ENCODE results near the gene PDE11A. TPM values are rescaled to one million over a fixed set of nuclear protein-coding genes. Genes with fewer than 3 reads are reported as not detected.

Gene PDE11A
- total and polyA plus RNA-seq, 8 donors: 0.28 to 5.0 (median 1.7) TPM

DNA sequence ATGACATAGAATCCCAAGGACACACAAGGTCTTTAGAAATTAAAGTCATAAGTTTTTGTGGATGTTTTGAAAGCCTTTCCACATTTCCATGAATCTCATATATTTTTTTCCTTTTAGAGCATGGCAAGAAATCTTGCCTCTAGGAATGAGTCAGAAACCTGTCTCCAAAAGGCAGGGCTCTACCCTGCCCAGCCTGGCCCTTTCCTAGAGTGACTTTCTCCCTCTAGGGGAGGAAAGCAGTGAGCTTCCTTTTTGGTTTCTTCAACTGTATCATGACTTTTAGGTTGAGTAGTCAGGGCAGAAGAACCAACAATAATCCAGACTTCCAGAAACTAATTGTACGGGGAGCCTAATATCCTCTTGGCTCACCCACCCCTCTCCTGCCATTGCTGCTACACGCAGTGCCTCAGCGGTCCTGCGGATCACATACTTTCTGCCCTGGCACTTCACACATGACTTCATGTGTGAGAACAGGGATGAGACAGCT is 379.8 kb downstream of the PDE11A start:
- DNase-seq: no peak
- intact Hi-C loops (cut with DNase I): no loop called here
- WGBS, 2 donors: 84 to 90% methylated on average over 4 of the region's 4 CpGs
- peak; percentile 64 to 92 (median 86) for ATAC-seq
- H3K4me1 ChIP-seq: peaks cover 0 to 14% (median 11%) of the 10 kb centered on the region in 3 donors
- H3K36me3 ChIP-seq: no peaks in the 10 kb centered on the region
- H3K4me3 ChIP-seq: no peak overlapping the region
- H3K27ac ChIP-seq: peak overlapping the region in 2 of 4 donors; percentile 50 to 55
- TF ChIP-seq, protein P1, sequence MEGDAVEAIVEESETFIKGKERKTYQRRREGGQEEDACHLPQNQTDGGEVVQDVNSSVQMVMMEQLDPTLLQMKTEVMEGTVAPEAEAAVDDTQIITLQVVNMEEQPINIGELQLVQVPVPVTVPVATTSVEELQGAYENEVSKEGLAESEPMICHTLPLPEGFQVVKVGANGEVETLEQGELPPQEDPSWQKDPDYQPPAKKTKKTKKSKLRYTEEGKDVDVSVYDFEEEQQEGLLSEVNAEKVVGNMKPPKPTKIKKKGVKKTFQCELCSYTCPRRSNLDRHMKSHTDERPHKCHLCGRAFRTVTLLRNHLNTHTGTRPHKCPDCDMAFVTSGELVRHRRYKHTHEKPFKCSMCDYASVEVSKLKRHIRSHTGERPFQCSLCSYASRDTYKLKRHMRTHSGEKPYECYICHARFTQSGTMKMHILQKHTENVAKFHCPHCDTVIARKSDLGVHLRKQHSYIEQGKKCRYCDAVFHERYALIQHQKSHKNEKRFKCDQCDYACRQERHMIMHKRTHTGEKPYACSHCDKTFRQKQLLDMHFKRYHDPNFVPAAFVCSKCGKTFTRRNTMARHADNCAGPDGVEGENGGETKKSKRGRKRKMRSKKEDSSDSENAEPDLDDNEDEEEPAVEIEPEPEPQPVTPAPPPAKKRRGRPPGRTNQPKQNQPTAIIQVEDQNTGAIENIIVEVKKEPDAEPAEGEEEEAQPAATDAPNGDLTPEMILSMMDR (IDR thresholded peaks at IDR 0.05): no peak
- FAIRE-seq: no peak
- H3K9me3 ChIP-seq: no peaks in the 10 kb centered on the region
- no peaks in the 10 kb centered on the region for H3K27me3 ChIP-seq

DNA sequence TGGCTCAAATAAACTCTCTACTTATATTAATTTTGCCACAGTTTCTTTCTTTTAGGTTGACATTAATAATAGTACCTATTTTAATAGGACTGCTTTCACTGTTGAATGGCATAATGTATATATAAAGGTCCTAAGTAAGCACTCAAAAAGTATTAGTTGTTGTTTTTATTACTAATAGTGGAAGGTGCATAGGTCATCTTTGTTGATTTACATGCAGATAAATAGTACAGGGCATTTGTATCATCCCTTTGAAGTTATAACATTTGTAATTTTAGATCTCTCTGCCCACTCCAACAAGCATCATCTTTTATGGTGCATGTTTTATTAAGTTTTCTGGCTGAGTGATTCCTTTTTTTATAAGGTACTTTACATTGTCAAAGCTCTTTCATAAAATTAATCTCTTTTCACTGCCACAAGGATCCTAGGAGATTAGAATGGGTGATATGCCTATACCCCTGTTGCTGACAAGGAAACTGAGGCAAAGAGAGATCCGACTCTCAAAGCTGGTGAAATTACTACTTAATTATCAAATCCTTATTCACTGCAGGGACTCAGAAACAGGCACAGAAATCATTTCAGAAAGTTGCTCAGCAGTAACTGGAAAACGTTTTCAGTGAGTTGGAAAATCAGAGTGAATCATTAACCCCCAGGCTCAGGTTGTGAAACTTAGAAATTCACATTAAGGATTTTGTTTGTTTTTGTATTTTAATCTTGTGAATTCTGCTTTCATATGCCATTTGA is 380.4 kb downstream of the PDE11A start:
- Histone ChIP-seq H3K4me3 (no peak overlapping the region), H3K9me3 (no peaks in the 10 kb centered on the region), H3K4me1 (peaks cover 0 to 14% (median 11%) of the 10 kb centered on the region in 3 donors), H3K27ac (peak overlapping the region in 2 of 4 donors; percentile 50 to 55), H3K36me3 (no peaks in the 10 kb centered on the region), H3K27me3 (no peaks in the 10 kb centered on the region)
- DNase-seq: no peak
- WGBS, 2 donors: 18 to 20% methylated on average over 2 of the region's 2 CpGs
- no peak for FAIRE-seq
- TF ChIP-seq, protein P1 (IDR thresholded peaks at IDR 0.05): no peak
- peak; percentile 61 to 89 (median 80) for ATAC-seq
- intact Hi-C loops (cut with DNase I): no loop called here

DNA sequence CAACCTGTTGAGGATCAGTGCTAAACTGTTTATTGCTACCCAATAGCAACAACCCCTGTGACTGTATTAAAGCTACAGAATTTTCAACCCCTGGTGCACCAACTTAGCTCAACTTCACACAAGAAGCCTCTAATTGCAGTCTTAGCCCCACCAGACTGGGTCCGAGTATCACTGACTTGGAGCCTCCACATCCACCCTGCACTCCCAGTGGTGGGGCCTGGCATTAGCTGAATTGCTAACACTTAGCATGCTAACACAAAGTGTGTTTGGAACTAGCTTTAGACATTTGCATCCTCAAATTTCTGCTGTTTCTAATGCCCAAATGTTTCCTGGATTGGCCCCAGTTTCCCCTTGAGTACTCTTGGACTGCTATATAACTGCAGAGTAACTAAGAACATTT is 381.4 kb downstream of the PDE11A start:
- H3K27ac ChIP-seq: no peak overlapping the region
- H3K4me3 ChIP-seq: no peak overlapping the region
- peaks cover 0 to 14% (median 11%) of the 10 kb centered on the region in 3 donors for H3K4me1 ChIP-seq
- FAIRE-seq (no peak), ATAC-seq (no peak), DNase-seq (no peak)
- H3K36me3 ChIP-seq: no peaks in the 10 kb centered on the region
- H3K9me3 ChIP-seq: no peaks in the 10 kb centered on the region
- 0% methylated on average over 1 of the region's 1 CpG for WGBS, 2 donors
- TF ChIP-seq, protein P1 (IDR thresholded peaks at IDR 0.05): no peak
- intact Hi-C loops (cut with DNase I): no loop called here
- no peaks in the 10 kb centered on the region for H3K27me3 ChIP-seq

DNA sequence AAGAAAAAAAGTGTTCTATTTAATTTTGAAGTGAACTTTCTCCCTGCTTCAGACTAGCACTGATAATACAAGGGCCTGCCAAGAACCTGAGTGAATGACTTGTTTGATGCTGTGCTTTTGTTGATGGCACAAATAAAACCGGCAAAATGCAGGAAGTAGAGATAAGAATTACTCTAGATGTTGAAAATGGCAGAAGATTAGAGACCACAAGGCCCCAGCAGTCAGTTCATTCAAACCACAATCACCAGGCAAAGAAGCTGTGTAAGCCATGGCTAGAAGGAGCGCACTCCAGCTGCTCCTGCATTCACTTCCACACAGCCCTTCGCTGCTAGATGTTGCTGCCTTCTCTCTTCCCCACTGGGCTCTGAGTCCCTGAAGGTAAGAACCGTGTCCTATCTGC is 383.0 kb downstream of the PDE11A start:
- no peak for ATAC-seq
- WGBS, 2 donors: 73 to 81% methylated on average over 4 of the region's 4 CpGs
- intact Hi-C loops (cut with DNase I): no loop called here
- no peak overlapping the region for H3K4me3 ChIP-seq
- no peaks in the 10 kb centered on the region for H3K9me3 ChIP-seq
- no peak for FAIRE-seq
- TF ChIP-seq, protein P1 (IDR thresholded peaks at IDR 0.05): no peak
- peaks cover 0 to 14% (median 11%) of the 10 kb centered on the region in 3 donors for H3K4me1 ChIP-seq
- no peak overlapping the region for H3K27ac ChIP-seq
- no peaks in the 10 kb centered on the region for H3K36me3 ChIP-seq
- DNase-seq: no peak
- H3K27me3 ChIP-seq: no peaks in the 10 kb centered on the region

DNA sequence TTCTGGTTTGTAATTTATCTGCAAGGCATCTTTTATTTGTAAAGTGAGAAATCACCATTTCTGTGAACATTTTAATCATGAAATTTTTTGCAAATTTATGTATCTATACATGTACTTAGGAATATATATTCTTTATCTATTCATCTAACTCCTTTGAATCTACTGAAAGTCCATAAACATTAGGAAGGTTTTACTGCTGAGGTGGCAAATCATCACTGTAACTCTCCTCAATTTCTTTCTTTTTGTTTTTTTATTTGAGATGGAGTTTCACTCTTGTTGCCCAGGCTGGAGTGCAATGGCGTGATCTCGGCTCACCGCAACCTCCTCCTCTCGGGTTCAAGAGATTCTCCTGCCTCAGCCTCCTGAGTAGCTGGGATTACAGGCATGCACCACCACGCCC is 383.7 kb downstream of the PDE11A start:
- 96% methylated on average over 5 of the region's 5 CpGs for whole genome bisulfite sequencing, 2 donors

More for the DNA sequence above, 383.7 kb downstream of the PDE11A start:
- no peaks in the 10 kb centered on the region for H3K36me3 ChIP-seq
- TF ChIP-seq, protein P1 (IDR thresholded peaks at IDR 0.05): no peak
- intact Hi-C loops (cut with DNase I): no loop called here
- no peaks in the 10 kb centered on the region for H3K9me3 ChIP-seq
- no peak overlapping the region for H3K27ac ChIP-seq
- no peak overlapping the region for H3K4me3 ChIP-seq
- no peak for FAIRE-seq
- no peak for ATAC-seq
- H3K4me1 ChIP-seq: peaks cover 0 to 11% (median 10%) of the 10 kb centered on the region in 3 donors
- no peaks in the 10 kb centered on the region for H3K27me3 ChIP-seq
- DNase-seq: no peak

Data from pancreas (tissue), 10 donors.